HG03108 (cell line): ENCODE measurements around the gene ADD1.

ENCODE experiments used
- ATAC-seq: cut with Tn5 transposase; IDR thresholded peaks from one replicate; pipeline ENCODE4 v1.9.1; 2021; ENCODE audit warnings: moderate library complexity; ENCODE audit not compliant: unreplicated experiment

The ADD1 gene, protein sequence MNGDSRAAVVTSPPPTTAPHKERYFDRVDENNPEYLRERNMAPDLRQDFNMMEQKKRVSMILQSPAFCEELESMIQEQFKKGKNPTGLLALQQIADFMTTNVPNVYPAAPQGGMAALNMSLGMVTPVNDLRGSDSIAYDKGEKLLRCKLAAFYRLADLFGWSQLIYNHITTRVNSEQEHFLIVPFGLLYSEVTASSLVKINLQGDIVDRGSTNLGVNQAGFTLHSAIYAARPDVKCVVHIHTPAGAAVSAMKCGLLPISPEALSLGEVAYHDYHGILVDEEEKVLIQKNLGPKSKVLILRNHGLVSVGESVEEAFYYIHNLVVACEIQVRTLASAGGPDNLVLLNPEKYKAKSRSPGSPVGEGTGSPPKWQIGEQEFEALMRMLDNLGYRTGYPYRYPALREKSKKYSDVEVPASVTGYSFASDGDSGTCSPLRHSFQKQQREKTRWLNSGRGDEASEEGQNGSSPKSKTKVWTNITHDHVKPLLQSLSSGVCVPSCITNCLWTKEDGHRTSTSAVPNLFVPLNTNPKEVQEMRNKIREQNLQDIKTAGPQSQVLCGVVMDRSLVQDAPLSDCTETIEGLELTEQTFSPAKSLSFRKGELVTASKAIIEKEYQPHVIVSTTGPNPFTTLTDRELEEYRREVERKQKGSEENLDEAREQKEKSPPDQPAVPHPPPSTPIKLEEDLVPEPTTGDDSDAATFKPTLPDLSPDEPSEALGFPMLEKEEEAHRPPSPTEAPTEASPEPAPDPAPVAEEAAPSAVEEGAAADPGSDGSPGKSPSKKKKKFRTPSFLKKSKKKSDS

DNA sequence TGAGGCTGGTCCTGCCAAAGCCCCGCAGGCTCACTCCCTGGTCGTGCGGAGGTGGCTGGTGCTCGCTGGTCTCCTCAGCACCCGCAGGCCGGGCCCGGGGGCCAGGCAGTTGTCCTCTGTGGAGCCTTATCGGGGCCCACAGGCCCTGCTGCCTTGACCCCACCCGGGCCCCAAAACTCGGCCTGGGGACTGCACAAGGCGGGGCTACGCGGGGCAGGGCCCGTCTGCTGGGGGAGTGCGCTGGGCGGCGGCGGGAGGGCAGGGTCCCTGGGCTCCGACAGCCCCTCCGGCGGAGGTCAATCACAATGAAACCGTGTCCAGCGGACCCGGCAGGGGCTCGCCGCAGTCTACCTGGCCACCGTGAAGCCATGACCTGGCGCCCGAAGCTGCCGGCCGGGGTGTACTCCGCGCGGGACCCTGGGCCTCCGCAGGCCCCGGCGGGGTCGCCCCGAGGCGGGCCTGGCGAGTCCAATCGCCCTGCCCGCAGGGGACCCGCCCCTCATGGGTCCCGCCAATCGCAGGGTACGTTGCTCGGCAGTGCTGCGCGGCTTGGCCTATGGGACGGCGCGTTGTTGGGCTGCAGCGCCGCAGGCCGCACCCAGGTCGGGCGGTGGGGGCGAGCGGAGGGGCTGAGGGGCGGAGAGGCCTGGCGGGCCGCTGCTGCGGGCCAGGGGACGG is at the start of gene ADD1:
ADD1 (plus strand) TSS at position 582 of the 678 bp plus-strand sequence. CDS start 32,072 bp downstream, outside the sequence.
- peak; percentile 76 for ATAC-seq

DNA sequence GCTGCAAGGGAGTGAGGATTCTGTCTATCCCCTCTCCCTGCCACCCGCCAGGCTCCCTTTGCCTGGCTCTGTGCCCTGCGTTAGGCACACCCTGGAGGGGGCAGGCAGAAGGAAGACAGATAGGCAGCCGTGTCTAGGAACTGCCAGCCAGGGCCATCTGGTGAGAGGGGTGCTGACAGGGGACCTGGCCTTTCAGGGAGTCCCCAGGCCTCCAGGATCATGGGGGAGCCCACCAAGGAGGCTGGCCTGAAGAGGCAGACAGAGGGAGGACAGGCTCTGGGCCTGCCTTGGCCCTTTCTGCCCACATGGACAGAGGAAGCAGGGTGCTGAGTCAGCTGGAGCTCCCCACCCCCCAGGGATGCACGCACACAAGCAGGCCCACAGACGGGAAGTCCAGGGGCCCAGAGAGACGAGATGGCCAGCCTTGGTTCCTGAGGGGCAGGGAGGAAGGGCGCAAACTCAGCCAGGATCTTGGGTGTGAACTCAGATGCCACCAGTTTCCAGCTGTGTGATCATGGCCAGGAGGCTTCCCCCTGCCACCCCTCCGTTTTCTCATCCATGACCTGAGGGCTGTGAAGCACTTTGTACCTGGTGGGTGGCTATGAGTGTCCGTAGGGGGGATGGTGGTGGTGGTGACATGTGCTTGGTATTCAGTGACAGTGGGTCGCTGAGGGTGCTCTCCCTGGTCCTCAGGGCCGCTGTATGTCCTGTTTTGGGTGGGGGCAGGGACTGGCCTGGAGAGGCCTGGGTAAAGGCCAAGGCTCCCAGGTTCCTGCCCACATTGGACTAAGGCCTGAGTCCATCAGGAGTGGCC is 49.0 kb upstream of the ADD1 start:
- ATAC-seq = no peak

GRCh38 chr4:2795300-2795892 is 48.2 kb upstream of the ADD1 start:
- ATAC-seq = no peak

GRCh38 chr4:2795893-2796848 is 47.5 kb upstream of the ADD1 start:
- ATAC-seq = no peak

- ATAC-seq = no peak
Observed at GRCh38 chr4:2796849-2797544, 46.6 kb upstream of the ADD1 start.

GRCh38 chr4:2797545-2798305 is 45.9 kb upstream of the ADD1 start:
- ATAC-seq = no peak

GRCh38 chr4:2798399-2799223 is 45.0 kb upstream of the ADD1 start:
- peak; percentile 49 for ATAC-seq

- no peak for ATAC-seq
Observed at GRCh38 chr4:2799224-2799911, 44.3 kb upstream of the ADD1 start.

DNA sequence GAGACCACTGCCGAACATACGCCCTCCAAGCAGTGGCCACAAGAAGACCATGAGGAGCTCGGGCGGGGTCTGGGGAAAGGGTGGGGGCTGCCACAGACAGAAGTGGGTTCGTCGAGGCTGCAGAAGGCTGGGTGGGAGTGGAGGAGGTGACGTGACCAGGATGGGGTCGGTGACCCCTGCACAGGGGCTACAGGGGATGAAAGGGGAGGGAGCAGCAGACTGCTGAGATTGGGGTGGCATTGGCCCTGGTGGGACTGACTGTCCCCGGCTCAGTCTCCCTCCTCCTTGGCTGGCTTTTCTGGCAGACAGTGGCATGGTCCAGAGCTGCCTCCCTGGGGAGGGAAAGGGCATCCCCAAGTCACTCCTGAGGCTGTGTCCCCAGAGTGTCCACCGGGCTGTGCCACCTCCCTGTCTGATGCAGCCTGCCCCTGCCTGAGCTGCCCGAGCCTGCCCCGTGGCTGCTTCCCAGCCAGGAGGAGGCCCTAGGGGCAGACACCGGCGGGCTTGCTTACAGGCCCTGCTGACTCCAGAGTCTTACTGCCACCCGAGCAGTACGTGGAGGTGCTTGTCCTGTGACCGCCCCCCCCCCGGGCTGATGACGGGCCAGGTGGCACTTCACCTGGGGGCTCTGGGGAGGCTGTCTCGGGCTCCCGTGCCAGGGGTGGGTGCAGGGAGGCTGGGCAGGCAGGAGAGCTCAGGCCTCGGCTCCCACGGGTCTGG is 43.5 kb upstream of the ADD1 start:
- no peak for ATAC-seq

- peak; percentile 36 for ATAC-seq
Observed at GRCh38 chr4:2800691-2801596, 42.7 kb upstream of the ADD1 start.

DNA sequence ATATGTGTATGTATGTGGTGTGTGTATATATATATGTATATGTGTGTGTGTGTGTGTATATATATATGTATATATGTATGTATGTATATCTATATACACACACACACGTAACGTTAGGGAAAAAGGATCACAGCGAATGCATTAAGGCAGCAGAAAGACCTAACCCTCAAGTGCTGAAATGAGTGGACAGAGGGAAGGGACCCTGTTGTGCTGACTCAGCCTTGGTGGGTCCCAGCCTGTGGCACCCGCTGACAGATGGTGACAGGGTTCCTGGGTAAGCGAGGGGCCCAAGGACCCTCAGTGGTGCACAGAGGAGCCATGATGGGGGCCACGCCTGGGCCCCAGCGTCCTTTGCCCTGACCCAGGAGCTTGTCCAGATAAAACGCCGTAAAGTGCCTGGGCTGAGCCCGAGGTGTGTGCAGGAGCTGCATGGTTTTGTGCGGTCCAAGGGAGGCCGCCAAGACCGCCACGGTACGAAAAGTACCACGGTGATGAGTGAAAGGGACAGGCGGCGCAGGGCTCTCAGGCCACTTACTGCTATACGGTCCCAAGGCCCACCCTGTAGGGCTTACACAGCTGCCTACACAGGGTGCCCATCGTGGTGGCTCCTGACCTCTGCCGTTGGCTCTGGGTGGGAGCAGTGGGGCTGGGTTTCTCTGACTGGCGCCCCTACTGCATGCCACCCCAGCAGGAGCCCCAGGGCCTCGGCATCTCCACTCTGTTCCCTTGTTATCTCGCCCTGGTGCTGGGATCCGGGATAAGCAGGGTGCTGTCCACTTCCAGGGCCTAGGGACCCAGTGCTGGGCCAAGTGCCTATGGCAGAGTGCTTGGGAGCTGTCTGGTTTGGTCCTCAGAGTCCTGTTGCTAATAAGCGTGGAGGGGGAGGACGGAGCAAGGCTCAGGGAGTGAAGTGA is 40.8 kb upstream of the ADD1 start:
- no peak for ATAC-seq

GRCh38 chr4:2803624-2804448 is 39.8 kb upstream of the ADD1 start:
- ATAC-seq = no peak

DNA sequence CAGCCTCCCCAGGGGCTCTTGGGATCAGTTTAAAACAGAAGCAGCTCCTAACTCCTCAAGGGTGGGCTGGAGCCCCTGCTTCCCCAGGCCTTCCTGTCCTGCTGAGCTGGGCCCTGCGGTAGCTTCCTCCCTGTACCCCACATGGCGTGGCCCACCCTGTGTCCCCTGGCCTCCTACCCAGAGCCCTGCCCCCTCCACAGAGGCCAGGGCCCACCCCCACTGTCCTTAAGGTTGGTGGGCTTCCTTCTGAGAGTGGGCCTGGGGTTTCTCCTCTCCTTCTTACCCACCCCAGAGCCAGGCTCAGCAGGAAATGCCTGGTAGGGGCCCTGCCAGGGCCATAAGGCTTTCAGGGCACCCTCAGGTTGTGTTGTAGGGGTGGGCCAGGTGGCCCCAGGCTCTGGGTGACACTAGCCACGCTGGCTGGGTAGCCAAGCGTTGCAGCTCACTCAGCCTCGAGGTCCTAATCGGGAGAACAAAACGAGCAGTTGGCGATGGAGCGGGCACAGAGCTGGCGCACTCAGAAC is 39.1 kb upstream of the ADD1 start:
- ATAC-seq = no peak
